ENCODE measurements around the gene KCNF1. TPM values are rescaled to one million over a fixed set of nuclear protein-coding genes. Genes with fewer than 3 reads are reported as not detected.

The KCNF1 gene
- total RNA-seq, 1 donor from 2014 or later = 0.55 TPM

DNA sequence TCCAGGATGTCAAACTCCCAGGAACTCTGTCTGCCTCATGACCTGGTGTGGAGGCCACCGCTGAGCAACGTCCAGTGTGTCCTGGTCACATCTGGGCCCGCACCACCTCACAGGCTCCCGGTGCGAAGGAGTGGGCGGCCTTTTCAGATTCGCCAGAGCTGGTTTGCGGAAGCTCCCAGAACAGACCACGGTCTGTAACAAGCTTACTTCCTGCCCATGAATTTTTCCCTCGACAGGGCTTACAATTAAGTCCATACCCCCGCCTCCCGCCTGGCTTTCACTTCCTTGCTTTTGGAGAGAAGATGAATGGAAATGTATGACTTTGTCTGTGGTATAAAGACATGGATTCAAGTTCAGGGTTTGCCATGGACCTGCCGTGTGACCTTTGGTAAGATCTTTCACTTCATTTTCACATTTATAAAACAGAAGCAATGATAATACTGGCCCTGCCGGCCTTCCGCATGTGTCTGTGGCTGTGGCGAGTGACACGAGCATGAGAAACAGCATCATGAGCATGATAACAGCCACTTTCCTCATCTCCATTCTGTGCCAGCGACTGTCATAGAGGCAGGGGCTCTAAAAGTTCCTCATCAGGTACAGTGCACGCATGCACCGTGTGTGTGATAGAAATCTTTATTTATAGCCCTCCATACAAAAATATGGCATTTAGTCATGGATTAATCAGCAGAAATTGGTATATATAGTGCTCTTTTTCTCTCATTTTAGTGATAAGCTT, 31.0 kb upstream of the KCNF1 start:
- DNase-seq (ENCODE audit: low spot score, unreplicated experiment) = no peak
- Mint-ChIP-seq H3K27me3 (peaks cover 10% of the 10 kb centered on the region), H3K9me3 (ENCODE audit: low read depth) (no peaks in the 10 kb centered on the region), H3K4me1 (ENCODE audit: low read depth) (peaks cover 26% of the 10 kb centered on the region), H3K4me3 (ENCODE audit: low read depth) (no peak overlapping the region), H3K27ac (no peak overlapping the region), H3K36me3 (ENCODE audit: insufficient read depth) (no peaks in the 10 kb centered on the region)
- TF ChIP-seq, protein P1, sequence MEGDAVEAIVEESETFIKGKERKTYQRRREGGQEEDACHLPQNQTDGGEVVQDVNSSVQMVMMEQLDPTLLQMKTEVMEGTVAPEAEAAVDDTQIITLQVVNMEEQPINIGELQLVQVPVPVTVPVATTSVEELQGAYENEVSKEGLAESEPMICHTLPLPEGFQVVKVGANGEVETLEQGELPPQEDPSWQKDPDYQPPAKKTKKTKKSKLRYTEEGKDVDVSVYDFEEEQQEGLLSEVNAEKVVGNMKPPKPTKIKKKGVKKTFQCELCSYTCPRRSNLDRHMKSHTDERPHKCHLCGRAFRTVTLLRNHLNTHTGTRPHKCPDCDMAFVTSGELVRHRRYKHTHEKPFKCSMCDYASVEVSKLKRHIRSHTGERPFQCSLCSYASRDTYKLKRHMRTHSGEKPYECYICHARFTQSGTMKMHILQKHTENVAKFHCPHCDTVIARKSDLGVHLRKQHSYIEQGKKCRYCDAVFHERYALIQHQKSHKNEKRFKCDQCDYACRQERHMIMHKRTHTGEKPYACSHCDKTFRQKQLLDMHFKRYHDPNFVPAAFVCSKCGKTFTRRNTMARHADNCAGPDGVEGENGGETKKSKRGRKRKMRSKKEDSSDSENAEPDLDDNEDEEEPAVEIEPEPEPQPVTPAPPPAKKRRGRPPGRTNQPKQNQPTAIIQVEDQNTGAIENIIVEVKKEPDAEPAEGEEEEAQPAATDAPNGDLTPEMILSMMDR (IDR thresholded peaks at IDR 0.05; ENCODE audit: unreplicated experiment) = no peak

DNA sequence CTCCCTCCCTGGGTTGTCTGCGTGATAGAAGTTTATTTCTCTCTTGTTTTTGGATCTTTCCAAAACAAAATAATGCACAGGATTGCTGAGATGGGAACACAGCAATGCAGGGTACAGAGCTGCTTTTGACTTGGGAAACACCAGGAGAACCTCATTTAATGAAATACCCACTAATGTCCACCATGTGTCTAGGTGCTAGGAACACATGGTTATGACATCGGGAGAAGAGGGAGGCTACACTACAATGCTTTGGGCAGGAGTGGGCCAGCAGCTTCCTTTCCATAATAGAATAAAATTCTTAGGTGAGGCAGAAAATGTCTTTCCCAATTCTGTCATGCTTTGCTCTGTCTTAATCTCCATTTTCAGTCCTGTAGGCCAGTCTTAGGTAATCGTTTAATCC, 29.2 kb upstream of the KCNF1 start:
- Mint-ChIP-seq H3K27ac (no peak overlapping the region), H3K36me3 (ENCODE audit: insufficient read depth) (no peaks in the 10 kb centered on the region), H3K27me3 (peaks cover 6% of the 10 kb centered on the region), H3K4me1 (ENCODE audit: low read depth) (peaks cover 27% of the 10 kb centered on the region), H3K4me3 (ENCODE audit: low read depth) (no peak overlapping the region), H3K9me3 (ENCODE audit: low read depth) (no peaks in the 10 kb centered on the region)
- TF ChIP-seq, protein P1 (IDR thresholded peaks at IDR 0.05; ENCODE audit: unreplicated experiment) = no peak
- no peak for DNase-seq (ENCODE audit: low spot score, unreplicated experiment)

DNA sequence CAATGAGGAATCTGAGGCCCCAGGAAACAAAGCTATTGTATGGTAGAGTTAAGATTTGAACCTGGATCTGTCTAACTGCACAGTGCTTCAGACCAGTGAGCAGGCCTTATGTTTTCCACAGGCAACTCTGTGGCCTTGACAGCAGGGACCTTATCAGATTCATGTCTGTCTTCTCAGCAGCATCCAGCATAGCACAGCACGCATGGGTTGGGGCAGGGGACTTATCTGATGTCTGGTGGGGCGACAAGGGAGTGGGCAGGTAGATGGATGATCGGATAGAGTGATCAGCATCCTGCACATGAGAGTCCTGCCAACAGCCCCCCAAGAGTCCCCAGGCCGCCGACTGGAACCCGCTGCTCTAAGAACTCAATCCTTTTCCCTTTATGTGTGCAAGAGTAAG, 28.7 kb upstream of the KCNF1 start:
- TF ChIP-seq, protein P1 (IDR thresholded peaks at IDR 0.05; ENCODE audit: unreplicated experiment) = no peak
- Mint-ChIP-seq H3K27ac (no peak overlapping the region), H3K36me3 (ENCODE audit: insufficient read depth) (no peaks in the 10 kb centered on the region), H3K4me3 (ENCODE audit: low read depth) (no peak overlapping the region), H3K4me1 (ENCODE audit: low read depth) (peaks cover 27% of the 10 kb centered on the region), H3K27me3 (peaks cover 3% of the 10 kb centered on the region), H3K9me3 (ENCODE audit: low read depth) (no peaks in the 10 kb centered on the region)
- no peak for DNase-seq (ENCODE audit: low spot score, unreplicated experiment)

DNA sequence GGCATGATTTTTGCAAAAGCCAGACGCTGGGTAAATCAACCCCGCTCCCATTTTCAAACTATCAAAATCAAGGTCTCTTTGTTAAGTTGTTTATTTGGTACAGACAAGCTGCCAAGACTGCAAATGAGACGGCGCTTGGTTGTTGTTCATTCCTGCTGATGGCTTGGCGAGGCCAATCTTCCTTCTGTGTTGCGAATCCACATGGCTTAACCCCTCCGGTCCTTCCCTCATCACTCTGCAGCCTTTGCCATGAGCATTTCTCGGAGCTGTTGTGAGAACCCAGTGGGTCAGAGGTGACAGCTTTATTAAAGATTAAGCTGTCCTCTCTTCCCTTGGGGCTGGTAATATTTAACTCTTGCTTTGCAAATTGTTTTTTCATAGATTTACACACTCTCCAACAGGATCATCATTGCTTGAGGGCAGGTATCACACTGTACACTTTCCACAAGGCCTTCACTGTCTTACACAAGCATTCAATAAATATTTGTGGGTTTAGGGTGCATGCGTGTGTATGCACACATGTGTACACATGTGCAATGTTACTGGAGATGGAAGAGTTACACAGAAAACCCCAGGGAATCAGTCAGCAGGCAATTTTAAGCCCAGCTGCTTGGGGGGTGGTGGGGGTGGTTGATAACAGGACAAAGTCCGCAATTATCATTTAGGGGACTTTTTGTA, 27.8 kb upstream of the KCNF1 start:
- Mint-ChIP-seq H3K9me3 (ENCODE audit: low read depth) (no peaks in the 10 kb centered on the region), H3K27ac (no peak overlapping the region), H3K4me3 (ENCODE audit: low read depth) (no peak overlapping the region), H3K4me1 (ENCODE audit: low read depth) (peaks cover 27% of the 10 kb centered on the region), H3K27me3 (no peaks in the 10 kb centered on the region), H3K36me3 (ENCODE audit: insufficient read depth) (no peaks in the 10 kb centered on the region)
- TF ChIP-seq, protein P1 (IDR thresholded peaks at IDR 0.05; ENCODE audit: unreplicated experiment) = no peak
- no peak for DNase-seq (ENCODE audit: low spot score, unreplicated experiment)

DNA sequence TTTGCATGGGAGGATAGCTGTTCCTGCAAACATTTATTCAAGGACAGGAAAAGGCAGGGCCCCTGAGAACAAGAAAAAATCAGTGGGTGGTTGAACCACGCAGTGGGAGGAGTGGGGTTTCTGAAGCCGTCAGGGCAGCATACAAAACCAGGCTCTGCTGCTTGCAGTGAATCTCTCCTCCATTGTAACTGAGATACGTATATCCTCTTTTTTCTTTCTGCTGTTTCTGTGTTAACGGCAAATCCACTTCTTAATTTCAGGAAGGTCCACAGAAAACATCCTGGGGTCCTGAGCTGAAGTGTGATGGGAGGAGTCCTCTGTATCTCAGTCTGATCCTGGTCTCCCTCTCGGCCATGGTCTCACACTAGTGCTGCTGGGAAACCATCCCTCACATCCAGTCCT, 27.2 kb upstream of the KCNF1 start:
- no peaks in the 10 kb centered on the region for H3K9me3 Mint-ChIP-seq (ENCODE audit: low read depth)
- peaks cover 27% of the 10 kb centered on the region for H3K4me1 Mint-ChIP-seq (ENCODE audit: low read depth)
- TF ChIP-seq, protein P1 (IDR thresholded peaks at IDR 0.05; ENCODE audit: unreplicated experiment) = no peak
- H3K27me3 Mint-ChIP-seq = no peaks in the 10 kb centered on the region
- no peaks in the 10 kb centered on the region for H3K36me3 Mint-ChIP-seq (ENCODE audit: insufficient read depth)
- DNase-seq (ENCODE audit: low spot score, unreplicated experiment) = no peak
- no peak overlapping the region for H3K4me3 Mint-ChIP-seq (ENCODE audit: low read depth)
- H3K27ac Mint-ChIP-seq = no peak overlapping the region
